ENCODE measurements around the gene SETDB1.
"Not testable (repeated sequence)": the region's sequence is repeated elsewhere in the genome, so short reads cannot be mapped to it uniquely, and the experiment has no call there.

Gene SETDB1

DNA sequence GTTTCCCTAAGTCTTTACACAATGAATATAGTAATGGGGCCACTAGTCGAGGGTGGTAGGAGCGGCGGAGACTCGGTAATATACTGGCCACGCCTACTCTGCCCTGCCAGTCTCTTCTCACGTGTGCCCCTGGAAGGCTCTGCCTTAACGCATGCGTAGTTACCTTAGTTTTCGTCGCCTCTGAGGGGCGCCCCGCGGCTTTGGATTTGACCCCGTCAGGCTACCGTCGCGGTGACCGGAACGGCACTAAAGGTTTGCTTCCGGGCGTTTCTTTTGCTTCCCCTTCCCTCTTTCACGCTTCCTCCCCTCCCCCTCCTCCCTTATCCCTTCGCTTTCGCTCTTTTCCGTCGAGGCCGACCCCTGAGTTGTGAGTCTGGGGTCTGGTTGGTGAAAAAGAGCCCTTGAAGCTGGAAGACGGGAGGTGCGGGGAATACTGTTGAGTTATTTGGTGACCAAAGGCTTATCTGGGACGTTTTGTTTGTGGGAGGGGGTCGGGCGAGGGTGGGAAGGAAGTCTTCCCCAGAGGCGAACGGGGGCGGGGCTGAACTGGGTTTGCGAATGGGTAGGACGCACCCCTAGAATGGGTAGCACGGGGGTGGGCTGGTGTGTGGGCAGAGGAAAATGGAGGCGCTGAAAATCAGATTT lies at the start of gene SETDB1:
SETDB1 (plus strand) TSS at position 267 of the 645 bp plus-strand sequence. CDS start 1,352 bp downstream, outside the sequence.
- H3K36me3 ChIP-seq = peaks cover 34 to 42% (median 38%) of the 10 kb centered on the region in 11 experiments
- H3K4me2 ChIP-seq = peak within 1 kb of the TSS; percentile 72 to 89 (median 85)
- H3K9me3 ChIP-seq (replicated peaks in 1 of 11) = peaks cover 15 to 30% (median 20%) of the 10 kb centered on the region in 11 experiments
- H3K27ac ChIP-seq = peak within 1 kb of the TSS; percentile 89 to 99 (median 96)
- no peak for TF ChIP-seq Cebpa-rat (IDR thresholded peaks at IDR 0.05)
- H3K4me1 ChIP-seq = peaks cover 12 to 21% (median 15%) of the 10 kb centered on the region in 10 experiments; a peak in 19 of 20 replicates
- H4K20me1 ChIP-seq = no peaks in the 10 kb centered on the region
- H3K4me3 ChIP-seq = peak within 1 kb of the TSS; percentile 65 to 86 (median 74)
- peak within 1 kb of the TSS; percentile 86 to 98 (median 94) for H3K9ac ChIP-seq
- H3K27me3 ChIP-seq = no peaks in the 10 kb centered on the region

DNA sequence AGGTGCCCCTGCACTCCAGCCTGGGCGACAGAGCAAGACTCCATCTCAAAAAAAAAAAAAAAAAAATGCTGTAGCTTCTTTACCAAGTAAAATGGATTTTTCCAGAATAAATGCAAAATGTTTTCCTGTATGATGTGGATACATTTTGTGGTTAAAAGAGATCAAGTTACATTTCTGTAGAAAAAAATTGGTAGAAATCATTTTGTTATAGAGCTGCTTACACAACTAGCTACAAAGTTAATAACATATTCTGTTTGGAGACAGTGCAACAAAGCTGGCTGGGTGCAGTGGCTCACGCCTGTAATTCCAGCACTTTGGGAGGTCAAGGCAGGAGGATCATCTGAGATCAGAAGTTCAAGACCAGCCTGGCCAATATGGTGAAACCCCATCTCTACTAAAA lies 47.2 kb upstream of the SETDB1 start:
- not testable (repeated sequence) for H4K20me1 ChIP-seq; H3K27ac ChIP-seq; H3K36me3 ChIP-seq; H3K4me2 ChIP-seq; H3K9ac ChIP-seq; H3K9me3 ChIP-seq (replicated peaks in 1 of 11); H3K27me3 ChIP-seq; H3K4me3 ChIP-seq
- H3K4me1 ChIP-seq = peaks cover 6 to 38% (median 32%) of the 10 kb centered on the region in 10 experiments

GRCh38 chr1:150881331-150882070 lies 44.7 kb upstream of the SETDB1 start:
- Histone ChIP-seq H3K36me3 (no peaks in the 10 kb centered on the region), H3K9ac (no peak overlapping the region), H3K4me1 (peaks cover 0 to 26% (median 19%) of the 10 kb centered on the region in 10 experiments; a peak in 15 of 20 replicates), H3K27me3 (no peaks in the 10 kb centered on the region), H3K4me2 (no peak overlapping the region), H4K20me1 (no peaks in the 10 kb centered on the region), H3K9me3 (replicated peaks in 1 of 11) (no peaks in the 10 kb centered on the region), H3K4me3 (no peak overlapping the region), H3K27ac (no peak overlapping the region)
- no peak for TF ChIP-seq Cebpa-rat (IDR thresholded peaks at IDR 0.05)

- H3K4me2 ChIP-seq = peak overlapping the region in 7 of 11 experiments; percentile 7 to 52 (median 38); a peak in 10 of 22 replicates
- H3K36me3 ChIP-seq; H3K9ac ChIP-seq; H3K4me3 ChIP-seq; H3K27me3 ChIP-seq; H3K9me3 ChIP-seq (replicated peaks in 1 of 11); H3K27ac ChIP-seq; H4K20me1 ChIP-seq: not testable (repeated sequence)
- H3K4me1 ChIP-seq = peaks cover 0 to 25% (median 10%) of the 10 kb centered on the region in 10 experiments; a peak in 11 of 20 replicates
Observed at GRCh38 chr1:150883121-150883520, 43.0 kb upstream of the SETDB1 start.

GRCh38 chr1:150887018-150887417 lies 39.1 kb upstream of the SETDB1 start, which contains the start of gene CTXND2:
CTXND2 (plus strand) TSS chr1:150887136; CDS start chr1:150912315, 25,179 bp downstream.
- Histone ChIP-seq H3K9ac (no peak within 1 kb of the TSS), H3K27ac (no peak within 1 kb of the TSS), H3K4me2 (no peak within 1 kb of the TSS), H3K36me3 (no peaks in the 10 kb centered on the region), H3K4me1 (peaks cover 20 to 59% (median 42%) of the 10 kb centered on the region in 10 experiments), H3K4me3 (no peak within 1 kb of the TSS), H3K9me3 (replicated peaks in 1 of 11) (no peaks in the 10 kb centered on the region), H4K20me1 (no peaks in the 10 kb centered on the region), H3K27me3 (no peaks in the 10 kb centered on the region)
- TF ChIP-seq Cebpa-rat (IDR thresholded peaks at IDR 0.05) = no peak

DNA sequence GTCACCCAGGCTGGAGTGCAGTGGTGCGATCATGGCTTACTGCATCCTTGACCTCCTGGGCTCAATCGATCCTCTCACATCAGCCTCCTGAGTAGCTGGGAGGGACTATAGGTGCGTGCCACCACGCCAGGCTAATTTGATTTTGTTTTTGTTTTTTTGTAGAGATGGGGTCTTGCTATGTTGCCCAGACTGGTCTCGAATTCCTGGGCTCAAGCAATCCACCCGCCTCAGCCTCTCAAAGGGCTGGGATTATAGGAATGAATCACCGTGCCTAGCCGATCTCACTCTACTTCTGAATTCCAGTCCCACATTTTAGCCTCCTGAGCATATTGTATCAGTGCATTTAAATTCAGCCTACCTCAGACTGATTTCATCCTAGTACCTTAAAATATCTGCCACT lies 37.4 kb upstream of the SETDB1 start:
- Histone ChIP-seq H3K9me3 (replicated peaks in 1 of 11) (no peaks in the 10 kb centered on the region), H3K36me3 (no peaks in the 10 kb centered on the region), H3K4me1 (peaks cover 20 to 45% (median 33%) of the 10 kb centered on the region in 10 experiments), H3K27me3 (no peaks in the 10 kb centered on the region), H4K20me1 (no peaks in the 10 kb centered on the region), H3K4me3 (no peak overlapping the region), H3K9ac (no peak overlapping the region), H3K4me2 (peak overlapping the region; percentile 65 to 86 (median 81)), H3K27ac (no peak overlapping the region)
- no peak for TF ChIP-seq Cebpa-rat (IDR thresholded peaks at IDR 0.05)

GRCh38 chr1:150890033-150890416 lies 36.1 kb upstream of the SETDB1 start:
- Histone ChIP-seq H3K27me3 (no peaks in the 10 kb centered on the region), H3K27ac (peak overlapping the region in 6 of 11 experiments; percentile 10 to 59 (median 51); a peak in 11 of 22 replicates), H3K9me3 (replicated peaks in 1 of 11) (no peaks in the 10 kb centered on the region), H3K4me2 (peak overlapping the region; percentile 65 to 86 (median 81)), H3K9ac (peak overlapping the region in 3 of 11 experiments; percentile 26 to 53 (median 49); a peak in 4 of 22 replicates), H3K4me3 (peak overlapping the region in 5 of 10 experiments; percentile 9 to 46 (median 35); a peak in 8 of 20 replicates), H3K4me1 (peaks cover 20 to 34% (median 31%) of the 10 kb centered on the region in 10 experiments), H4K20me1 (no peaks in the 10 kb centered on the region), H3K36me3 (no peaks in the 10 kb centered on the region)
- no peak for TF ChIP-seq Cebpa-rat (IDR thresholded peaks at IDR 0.05)

DNA sequence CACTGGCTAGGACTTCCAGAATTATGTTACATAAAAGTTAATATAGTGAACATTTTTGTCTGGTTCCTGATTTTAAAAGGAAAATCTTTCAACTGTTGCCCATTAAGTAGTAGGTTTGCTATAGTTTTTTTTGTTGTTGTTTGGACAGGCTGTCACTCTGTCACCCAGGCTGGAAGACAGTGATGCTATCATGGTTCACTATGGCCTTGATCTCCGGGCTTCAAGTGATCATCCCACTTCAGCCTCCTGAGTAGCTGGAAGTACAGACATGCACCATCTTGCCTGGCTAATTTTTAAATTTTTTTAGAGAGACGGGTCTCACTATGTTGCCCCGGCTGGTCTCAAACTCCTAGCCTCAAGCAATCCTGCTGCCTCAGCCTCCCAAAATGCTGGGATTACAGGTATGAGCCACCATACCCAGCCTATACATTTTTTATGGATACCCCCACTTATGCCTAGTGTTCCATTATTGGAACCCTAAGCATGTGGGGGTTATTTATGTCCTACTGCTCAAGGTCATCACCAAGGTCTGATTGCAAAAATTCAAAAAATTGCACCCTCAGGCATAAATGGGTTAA lies 32.7 kb upstream of the SETDB1 start:
- Histone ChIP-seq H3K27ac (no peak overlapping the region), H3K4me3 (no peak overlapping the region), H3K4me1 (peaks cover 20 to 34% (median 31%) of the 10 kb centered on the region in 10 experiments), H4K20me1 (no peaks in the 10 kb centered on the region), H3K9me3 (replicated peaks in 1 of 11) (no peaks in the 10 kb centered on the region), H3K9ac (no peak overlapping the region), H3K27me3 (no peaks in the 10 kb centered on the region), H3K36me3 (no peaks in the 10 kb centered on the region), H3K4me2 (no peak overlapping the region)
- TF ChIP-seq Cebpa-rat (IDR thresholded peaks at IDR 0.05) = no peak

DNA sequence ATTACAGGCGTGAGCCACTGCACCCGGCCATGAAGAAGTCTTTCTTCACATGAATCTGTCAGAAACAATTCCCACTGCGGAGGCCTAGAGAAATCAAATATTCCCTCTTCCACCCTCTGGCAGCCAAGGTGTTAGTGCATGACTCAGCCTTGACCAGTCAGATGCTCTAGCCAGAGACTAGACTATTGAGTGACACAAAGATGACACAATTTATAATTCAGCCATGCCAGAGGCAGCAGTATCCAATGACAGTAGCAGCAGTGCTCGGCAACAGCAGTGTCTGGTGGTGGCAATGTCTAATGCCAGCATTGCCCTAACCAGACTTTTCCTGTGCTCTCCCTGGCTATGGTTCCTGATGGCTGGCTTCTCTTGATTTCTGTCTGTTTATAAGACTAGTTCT lies 30.5 kb upstream of the SETDB1 start:
- Histone ChIP-seq H3K4me2 (no peak overlapping the region), H3K27me3 (no peaks in the 10 kb centered on the region), H3K9ac (no peak overlapping the region), H3K4me3 (no peak overlapping the region), H3K27ac (no peak overlapping the region), H3K36me3 (no peaks in the 10 kb centered on the region), H3K4me1 (peaks cover 0 to 13% (median 11%) of the 10 kb centered on the region in 10 experiments; a peak in 18 of 20 replicates), H3K9me3 (replicated peaks in 1 of 11) (peaks cover 0 to 11% (median 6%) of the 10 kb centered on the region in 11 experiments; a peak in 6 of 22 replicates), H4K20me1 (no peaks in the 10 kb centered on the region)
- no peak for TF ChIP-seq Cebpa-rat (IDR thresholded peaks at IDR 0.05)

GRCh38 chr1:150899795-150900194 lies 26.4 kb upstream of the SETDB1 start:
- H3K36me3 ChIP-seq, H3K27me3 ChIP-seq, H3K9ac ChIP-seq, H3K27ac ChIP-seq, H4K20me1 ChIP-seq, H3K4me3 ChIP-seq, H3K4me1 ChIP-seq, H3K4me2 ChIP-seq: not testable (repeated sequence)
- H3K9me3 ChIP-seq (replicated peaks in 1 of 11) = peaks cover 0 to 11% (median 6%) of the 10 kb centered on the region in 11 experiments; a peak in 6 of 22 replicates

All from BLaER1 treated with 17β-estradiol and CSF1 and Interleukin-3, amounts not matched to agents 10 nM and 100 nM (cell line).